Stomach (tissue), 4 donors: Measurements from ENCODE around the gene RUFY1.

Source experiments
- POLR2AphosphoS5 ChIP-seq, 3 donors: sonication (generic); formaldehyde crosslinking; IDR thresholded peaks; one replicate each; pipeline ENCODE4 v1.6.1; 2016; ENCODE audit warnings: antibody characterized with exemption in 3 of 3
- TF ChIP-seq, protein P1 (sequence below), 7 experiments: fragments of 450-650 bp in 4 of 7; fragments of 200-600 bp in 3 of 7; sonication (generic) in 3 of 7; IDR thresholded peaks; one replicate each; pipeline ENCODE4 v1.5.1; 2016 to 2019; ENCODE audit warnings: antibody characterized with exemption in 7 of 7, control low read depth in 2 of 7, mild to moderate bottlenecking in 1 of 7

DNA sequence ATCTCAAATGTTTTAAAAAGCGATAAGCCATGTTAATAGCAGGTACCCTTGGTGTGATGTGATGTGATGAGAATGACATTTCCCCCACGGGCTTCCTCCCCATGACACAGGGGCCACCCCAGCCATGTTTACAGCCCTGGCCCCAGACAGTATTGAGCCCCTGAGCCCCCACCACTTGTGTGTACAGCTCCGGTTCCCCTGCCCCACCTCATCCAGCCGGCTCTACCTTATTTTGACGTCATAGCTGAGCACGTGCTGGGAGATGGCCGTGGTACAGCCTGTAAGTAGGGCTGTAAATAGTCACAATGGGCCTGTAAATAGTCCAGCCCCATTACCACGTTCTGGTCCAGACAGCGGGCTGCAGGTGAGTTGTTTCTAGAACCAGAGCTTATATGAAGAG is 98.1 kb downstream of the RUFY1 start:
- TF ChIP-seq, protein P1, sequence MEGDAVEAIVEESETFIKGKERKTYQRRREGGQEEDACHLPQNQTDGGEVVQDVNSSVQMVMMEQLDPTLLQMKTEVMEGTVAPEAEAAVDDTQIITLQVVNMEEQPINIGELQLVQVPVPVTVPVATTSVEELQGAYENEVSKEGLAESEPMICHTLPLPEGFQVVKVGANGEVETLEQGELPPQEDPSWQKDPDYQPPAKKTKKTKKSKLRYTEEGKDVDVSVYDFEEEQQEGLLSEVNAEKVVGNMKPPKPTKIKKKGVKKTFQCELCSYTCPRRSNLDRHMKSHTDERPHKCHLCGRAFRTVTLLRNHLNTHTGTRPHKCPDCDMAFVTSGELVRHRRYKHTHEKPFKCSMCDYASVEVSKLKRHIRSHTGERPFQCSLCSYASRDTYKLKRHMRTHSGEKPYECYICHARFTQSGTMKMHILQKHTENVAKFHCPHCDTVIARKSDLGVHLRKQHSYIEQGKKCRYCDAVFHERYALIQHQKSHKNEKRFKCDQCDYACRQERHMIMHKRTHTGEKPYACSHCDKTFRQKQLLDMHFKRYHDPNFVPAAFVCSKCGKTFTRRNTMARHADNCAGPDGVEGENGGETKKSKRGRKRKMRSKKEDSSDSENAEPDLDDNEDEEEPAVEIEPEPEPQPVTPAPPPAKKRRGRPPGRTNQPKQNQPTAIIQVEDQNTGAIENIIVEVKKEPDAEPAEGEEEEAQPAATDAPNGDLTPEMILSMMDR (IDR thresholded peaks at IDR 0.05) = no peak
- TF ChIP-seq POLR2AphosphoS5 (IDR thresholded peaks at IDR 0.05) = no peak
